Panc1 (cell line): ENCODE results near the gene LINC00632. TPM values are rescaled to one million over a fixed set of nuclear protein-coding genes. Genes with fewer than 3 reads are reported as not detected.

Experiments used
- ATAC-seq: fragments of 200-7000 bp; cut with Tn5 transposase; 2 replicates; pipeline ENCODE4 v1.9.1; 2020; ENCODE audit warnings: mild to moderate bottlenecking, moderate library complexity
- BruUV-seq: library from RNA; stranded (reverse); fragments of 400-500 nt; replicated peaks from 2 replicates; lab custom pipeline; 2021; lab: Mats Ljungman, UMichigan
- CTCF ChIA-PET: fragments of 300-600 bp; sonication (Branson Sonifier 250); formaldehyde crosslinking; loops from one replicate; lab custom pipeline; 2022; ENCODE audit warnings: antibody characterized with exemption; lab: Charles Lee
- POLR2A ChIA-PET: fragments of 300-600 bp; sonication (Branson Sonifier 250); formaldehyde crosslinking; loops from one replicate; lab custom pipeline; 2022; ENCODE audit warnings: antibody characterized with exemption; lab: Charles Lee
- DNase-seq: peaks from one replicate; pipeline ENCODE4 v3.0.0-alpha.2; 2010; ENCODE audit warnings: low read depth, low spot score
- H3K27ac ChIP-seq: 2 replicates; pipeline ENCODE4 v1.5.1; 2011; ENCODE audit warnings: mild to moderate bottlenecking, low read length, inconsistent platforms
- H3K27me3 ChIP-seq: fragments of 200-500 bp; sonication (Bioruptor generic); 2 replicates; pipeline ENCODE4 v1.6.0; 2014; ENCODE audit warnings: low read length, inconsistent platforms; ENCODE audit not compliant: control insufficient read depth, insufficient read depth
- H3K36me3 ChIP-seq: fragments of 200-500 bp; sonication (Bioruptor generic); 2 replicates; pipeline ENCODE4 v1.5.1; 2014; ENCODE audit warnings: inconsistent platforms, mild to moderate bottlenecking, low read length, moderate library complexity; ENCODE audit not compliant: control insufficient read depth, insufficient read depth
- H3K4me1 ChIP-seq: 2 replicates; pipeline ENCODE4 v1.5.1; 2011; ENCODE audit warnings: inconsistent platforms, mild to moderate bottlenecking, low read length, moderate library complexity; ENCODE audit not compliant: control insufficient read depth, insufficient read depth
- H3K4me3 ChIP-seq, 2 experiments: 2 replicates each; pipeline ENCODE4 v1.5.1; 2011 to 2012; ENCODE audit warnings: low read depth in 2 of 2, low read length in 2 of 2, mild to moderate bottlenecking in 2 of 2, inconsistent platforms in 1 of 2, moderate library complexity in 1 of 2
- H3K9me3 ChIP-seq: fragments of 200-500 bp; sonication (Bioruptor generic); 2 replicates; pipeline ENCODE4 v1.5.1; 2014; ENCODE audit warnings: low read depth, mild to moderate bottlenecking, inconsistent platforms, low read length, moderate library complexity; ENCODE audit not compliant: control insufficient read depth, insufficient read depth
- CTCF ChIP-seq: fragments of 450-650 bp; IDR thresholded peaks from 2 replicates; pipeline ENCODE4 v1.5.1; 2017; ENCODE audit warnings: mild to moderate bottlenecking
- POLR2AphosphoS5 ChIP-seq: IDR thresholded peaks from 2 replicates; pipeline ENCODE4 v1.6.1; 2012; ENCODE audit warnings: mild to moderate bottlenecking, low read depth, low read length, moderate library complexity
- SIN3A ChIP-seq: IDR thresholded peaks from 2 replicates; pipeline ENCODE4 v1.6.1; 2012; ENCODE audit warnings: low read depth, mild to moderate bottlenecking, low read length, moderate library complexity, borderline replicate concordance; ENCODE audit not compliant: insufficient read depth
- TCF7L2 ChIP-seq: IDR thresholded peaks from 2 replicates; pipeline ENCODE4 v1.6.1; 2011; ENCODE audit warnings: mild to moderate bottlenecking, low read depth, low read length, inconsistent platforms
- in situ Hi-C: cut with HindIII; loops from 2 replicates; pipeline ENCODE4 v1.10.0; 2016; ENCODE audit warnings: low sequenced_read_pairs, low pct_unique_long_range_greater_than_20kb
- intact Hi-C: fragments of 100-400 bp; cut with micrococcal nuclease; formaldehyde crosslinking; loops from one replicate; pipeline ENCODE4 v1.10.0; 2022; ENCODE audit not compliant: unreplicated experiment
- total RNA-seq: library from RNA; stranded (reverse); gene quantifications from one replicate; pipeline ENCODE4 v1.2.1, GENCODE V29; 2021; ENCODE audit not compliant: unreplicated experiment
- TF ChIP-seq, protein P1 (sequence below), 2 experiments: IDR thresholded peaks; 2 replicates each; pipeline ENCODE4 v1.6.1; 2011 to 2012; ENCODE audit warnings: low read depth in 2 of 2, control low read depth in 1 of 2, low read length in 1 of 2, mild to moderate bottlenecking in 1 of 2, moderate library complexity in 1 of 2; ENCODE audit not compliant: insufficient read depth in 1 of 2

Gene LINC00632
- total RNA-seq, 1 experiment from 2014 or later = 0.13 TPM

DNA sequence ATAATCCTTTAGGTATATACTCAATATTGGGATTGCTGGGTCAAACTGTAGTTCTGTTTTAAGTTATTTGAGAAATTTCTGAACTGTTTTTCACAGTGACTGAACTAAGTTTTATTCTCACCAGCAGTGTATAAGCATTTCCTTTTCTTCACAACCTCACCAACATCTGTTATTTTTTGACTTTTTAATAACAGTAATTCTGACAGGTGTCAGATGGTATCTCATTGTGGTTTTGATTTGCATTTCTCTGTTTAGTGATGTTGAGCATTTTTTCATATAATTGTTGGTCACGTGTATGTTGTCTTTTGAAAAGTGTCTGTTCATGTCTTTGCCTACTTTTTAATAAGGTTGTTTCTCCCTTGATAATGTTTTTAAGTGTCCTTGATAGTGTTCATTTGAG, 112.6 kb downstream of the LINC00632 start:
- no peaks in the 10 kb centered on the region for H3K36me3 ChIP-seq
- H3K27ac ChIP-seq = no peak overlapping the region
- CTCF ChIA-PET = no interaction called here
- DNase-seq = no peak
- ATAC-seq = no peak
- POLR2A ChIA-PET = no interaction called here
- no peaks in the 10 kb centered on the region for H3K4me1 ChIP-seq
- no TSS peak for BruUV-seq
- H3K4me3 ChIP-seq = no peak overlapping the region
- intact Hi-C loops (no loop called here), in situ Hi-C loops (no loop called here)
- no peak for TF ChIP-seq CTCF
- no peaks in the 10 kb centered on the region for H3K27me3 ChIP-seq
- H3K9me3 ChIP-seq = no peaks in the 10 kb centered on the region

- in situ Hi-C loops = no loop called here
- POLR2A ChIA-PET = no interaction called here
- intact Hi-C loops = no loop called here
- H3K9me3 ChIP-seq = no peaks in the 10 kb centered on the region
- H3K27ac ChIP-seq = no peak overlapping the region
- CTCF ChIA-PET = no interaction called here
- H3K4me3 ChIP-seq = no peak overlapping the region
- ATAC-seq (no peak), DNase-seq (no peak)
- no peak for TF ChIP-seq POLR2AphosphoS5
- H3K4me1 ChIP-seq = no peaks in the 10 kb centered on the region
- no peaks in the 10 kb centered on the region for H3K27me3 ChIP-seq
- BruUV-seq = no TSS peak
- H3K36me3 ChIP-seq = no peaks in the 10 kb centered on the region
These were observed 113.3 kb downstream of the LINC00632 start for GRCh38 chrX:140822861-140823260.

GRCh38 chrX:140836874-140837273, 127.3 kb downstream of the LINC00632 start:
- TF ChIP-seq TCF7L2 (no peak), POLR2AphosphoS5 (no peak), CTCF (no peak), SIN3A (no peak)
- TF ChIP-seq, protein P1, sequence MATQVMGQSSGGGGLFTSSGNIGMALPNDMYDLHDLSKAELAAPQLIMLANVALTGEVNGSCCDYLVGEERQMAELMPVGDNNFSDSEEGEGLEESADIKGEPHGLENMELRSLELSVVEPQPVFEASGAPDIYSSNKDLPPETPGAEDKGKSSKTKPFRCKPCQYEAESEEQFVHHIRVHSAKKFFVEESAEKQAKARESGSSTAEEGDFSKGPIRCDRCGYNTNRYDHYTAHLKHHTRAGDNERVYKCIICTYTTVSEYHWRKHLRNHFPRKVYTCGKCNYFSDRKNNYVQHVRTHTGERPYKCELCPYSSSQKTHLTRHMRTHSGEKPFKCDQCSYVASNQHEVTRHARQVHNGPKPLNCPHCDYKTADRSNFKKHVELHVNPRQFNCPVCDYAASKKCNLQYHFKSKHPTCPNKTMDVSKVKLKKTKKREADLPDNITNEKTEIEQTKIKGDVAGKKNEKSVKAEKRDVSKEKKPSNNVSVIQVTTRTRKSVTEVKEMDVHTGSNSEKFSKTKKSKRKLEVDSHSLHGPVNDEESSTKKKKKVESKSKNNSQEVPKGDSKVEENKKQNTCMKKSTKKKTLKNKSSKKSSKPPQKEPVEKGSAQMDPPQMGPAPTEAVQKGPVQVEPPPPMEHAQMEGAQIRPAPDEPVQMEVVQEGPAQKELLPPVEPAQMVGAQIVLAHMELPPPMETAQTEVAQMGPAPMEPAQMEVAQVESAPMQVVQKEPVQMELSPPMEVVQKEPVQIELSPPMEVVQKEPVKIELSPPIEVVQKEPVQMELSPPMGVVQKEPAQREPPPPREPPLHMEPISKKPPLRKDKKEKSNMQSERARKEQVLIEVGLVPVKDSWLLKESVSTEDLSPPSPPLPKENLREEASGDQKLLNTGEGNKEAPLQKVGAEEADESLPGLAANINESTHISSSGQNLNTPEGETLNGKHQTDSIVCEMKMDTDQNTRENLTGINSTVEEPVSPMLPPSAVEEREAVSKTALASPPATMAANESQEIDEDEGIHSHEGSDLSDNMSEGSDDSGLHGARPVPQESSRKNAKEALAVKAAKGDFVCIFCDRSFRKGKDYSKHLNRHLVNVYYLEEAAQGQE (IDR thresholded peaks at IDR 0.05; ENCODE audit: insufficient read depth in 1 of 2, low read depth in 2 of 2, low read length in 1 of 2) = no peak
- Histone ChIP-seq H3K4me3 (no peak overlapping the region), H3K27me3 (no peaks in the 10 kb centered on the region), H3K9me3 (no peaks in the 10 kb centered on the region), H3K4me1 (no peaks in the 10 kb centered on the region), H3K27ac (no peak overlapping the region), H3K36me3 (no peaks in the 10 kb centered on the region)
- ATAC-seq (no peak), DNase-seq (no peak)
- POLR2A ChIA-PET = no interaction called here
- CTCF ChIA-PET = no interaction called here
- BruUV-seq = no TSS peak
- in situ Hi-C loops = no loop called here
- intact Hi-C loops = loop anchor here (5.0 kb wide), 1 partner anchor 50 kb away; no protein-coding TSS in a partner anchor

Other genes with a start within 250 kb of the LINC00632 start
- not detected for gene SOX3, start 204.7 kb upstream of the LINC00632 start, total RNA-seq